ENCODE results near the gene NASP.
"Not testable (repeated sequence)": the region's sequence is repeated elsewhere in the genome, so short reads cannot be mapped to it uniquely, and the experiment has no call there.

NASP gene

GRCh38 chr1:45568421-45568820, 15.4 kb upstream of the NASP start:
- in situ Hi-C loops (cut with MboI; ENCODE audit: low sequenced_read_pairs): loop anchor here (5.0 to 25.0 kb wide), 2 partner anchors 61 to 556 kb away; partner anchors contain the start of genes HECTD3 and UROD

DNA sequence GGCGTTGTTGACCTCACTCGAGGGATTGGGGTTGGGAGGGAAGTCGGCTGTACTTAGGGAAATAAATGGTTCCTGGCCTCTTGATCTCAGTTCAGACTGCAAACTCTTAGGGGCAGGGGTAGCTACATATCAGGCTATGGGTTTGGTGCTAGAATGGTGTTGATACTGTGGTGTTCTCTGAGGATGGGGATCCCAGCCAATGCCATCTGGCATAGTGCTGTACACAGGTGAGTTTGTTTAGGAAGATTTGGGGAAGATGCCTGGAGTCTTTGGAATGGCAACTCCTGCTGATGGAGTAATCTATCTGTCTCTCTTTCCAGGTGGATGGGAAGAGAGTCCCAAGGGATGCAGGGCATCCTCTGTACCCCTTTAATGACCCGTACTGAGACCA, 14.3 kb upstream of the NASP start:
- in situ Hi-C loops (cut with MboI; ENCODE audit: low sequenced_read_pairs): loop anchor here (5.0 to 25.0 kb wide), 2 partner anchors 62 to 557 kb away; partner anchors contain the start of genes HECTD3 and UROD

GRCh38 chr1:45569962-45570581, 13.8 kb upstream of the NASP start:
- in situ Hi-C loops (cut with MboI; ENCODE audit: low sequenced_read_pairs): loop anchor here (5.0 to 25.0 kb wide), 2 partner anchors 63 to 558 kb away; partner anchors contain the start of genes HECTD3 and UROD

DNA sequence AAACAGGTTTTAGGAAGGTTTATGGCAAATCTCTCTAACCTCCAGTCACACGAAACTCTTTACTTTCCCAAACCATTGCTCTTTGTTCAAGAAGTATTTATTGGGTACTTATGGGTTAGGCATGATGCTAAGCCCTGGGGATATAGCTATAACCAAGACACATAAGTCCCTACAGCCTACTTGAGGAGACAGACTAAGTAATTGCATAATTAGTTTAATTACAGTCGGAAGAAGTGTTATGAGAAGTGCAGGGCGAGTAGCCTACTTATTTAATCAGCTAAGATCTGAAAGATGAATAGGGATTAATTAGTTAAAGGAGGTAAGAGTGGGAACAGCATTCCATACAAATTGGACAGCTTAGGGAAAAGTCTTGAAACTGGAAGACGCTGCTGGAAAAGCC, 13.2 kb upstream of the NASP start:
- in situ Hi-C loops (cut with MboI; ENCODE audit: low sequenced_read_pairs): loop anchor here (25.0 kb wide), 1 partner anchor 558 kb away; the partner anchor contains the start of genes HECTD3 and UROD

DNA sequence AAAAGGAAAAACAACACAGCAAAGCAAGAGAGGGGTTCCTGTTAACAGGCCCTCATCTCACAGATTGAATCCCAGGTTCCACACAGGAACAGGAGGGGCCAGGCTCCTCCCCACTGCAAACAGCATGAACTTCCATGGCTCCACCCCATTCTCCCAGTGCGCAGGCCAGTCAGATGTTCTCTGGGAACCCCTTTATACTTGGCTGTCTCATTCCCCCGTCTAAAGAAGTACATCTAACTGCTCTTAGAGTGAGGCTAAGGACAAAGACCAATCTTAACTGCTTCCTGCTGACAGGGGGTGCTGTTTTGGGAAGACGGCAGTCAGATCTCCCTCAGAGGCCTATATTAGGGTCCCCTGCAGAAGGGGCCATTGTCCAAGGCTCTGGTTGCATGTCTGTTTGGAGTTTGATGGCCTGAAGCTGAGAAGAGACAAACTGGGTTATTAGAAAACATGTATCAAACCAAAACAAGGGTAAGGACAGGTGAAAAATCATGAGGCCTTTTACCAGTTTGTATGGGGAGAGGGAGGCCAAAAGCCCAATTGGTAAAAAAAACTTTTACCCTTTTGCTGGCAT, 10.5 kb upstream of the NASP start:
- in situ Hi-C loops (cut with MboI; ENCODE audit: low sequenced_read_pairs): loop anchor here (25.0 kb wide), 1 partner anchor 561 kb away; the partner anchor contains the start of genes HECTD3 and UROD

- in situ Hi-C loops (cut with MboI; ENCODE audit: low sequenced_read_pairs): loop anchor here (25.0 kb wide), 1 partner anchor 562 kb away; the partner anchor contains the start of genes HECTD3 and UROD
Measured at GRCh38 chr1:45574105-45574626, 9.7 kb upstream of the NASP start.

DNA sequence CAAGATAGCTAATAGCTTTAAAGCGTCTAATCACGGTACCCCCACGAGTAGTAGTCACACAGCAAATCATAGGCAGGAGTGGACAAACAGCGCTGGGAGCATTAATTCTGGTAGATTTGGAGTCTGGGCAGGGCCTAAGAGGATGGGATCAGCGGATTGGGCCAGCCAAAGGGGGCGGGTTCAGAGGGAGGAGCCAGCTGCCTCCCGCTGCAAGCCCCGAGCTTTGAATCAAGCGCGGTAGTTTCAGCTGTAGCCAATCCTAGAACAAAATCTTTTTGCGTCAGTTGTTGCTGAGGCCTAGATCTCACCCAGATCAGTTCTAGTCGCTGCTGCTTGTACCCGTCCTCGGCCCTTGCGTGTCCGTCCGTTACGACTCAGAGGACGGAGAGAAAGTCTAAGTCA, 576 bp upstream of the NASP start:
- in situ Hi-C loops (cut with MboI; ENCODE audit: low sequenced_read_pairs): no loop called here

DNA sequence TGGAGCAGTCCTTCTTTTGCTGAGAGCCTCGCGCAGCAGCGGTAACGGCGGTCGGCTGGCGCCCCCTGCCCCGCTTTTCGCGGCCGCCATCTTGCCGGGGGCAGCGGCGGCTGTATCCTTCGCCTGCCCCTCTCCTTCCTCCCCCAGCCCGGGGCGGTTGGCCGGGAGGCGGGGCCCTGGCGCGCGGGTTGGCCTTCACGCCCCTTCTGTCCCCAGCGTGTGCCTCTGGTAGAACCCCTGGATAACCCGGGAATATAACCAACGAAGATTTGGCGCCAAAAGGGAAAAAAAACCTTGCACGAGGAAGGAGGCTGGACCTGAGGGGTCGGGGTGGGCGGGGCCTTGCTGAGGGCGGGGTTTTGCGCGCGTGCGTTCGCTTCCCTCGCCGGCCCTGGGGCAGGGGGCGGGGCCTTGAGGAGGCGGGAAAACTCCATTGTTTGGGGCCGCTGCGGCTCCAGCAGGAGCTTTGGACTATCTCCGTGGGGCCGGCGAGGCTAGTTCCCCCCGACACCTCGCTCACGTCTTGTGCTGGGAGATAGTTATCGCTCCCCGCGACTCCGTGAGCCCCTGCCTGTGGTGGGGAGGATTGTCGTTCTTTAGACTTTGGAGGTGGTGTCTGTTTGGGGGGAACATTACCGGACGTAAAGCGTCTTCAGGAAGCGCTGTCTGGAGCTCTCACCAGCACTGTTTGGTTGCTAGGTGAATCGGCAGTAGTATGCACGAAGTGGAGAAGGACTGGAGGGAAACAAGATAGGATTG, 689 bp downstream of the NASP start:
- in situ Hi-C loops (cut with MboI; ENCODE audit: low sequenced_read_pairs): no loop called here

DNA sequence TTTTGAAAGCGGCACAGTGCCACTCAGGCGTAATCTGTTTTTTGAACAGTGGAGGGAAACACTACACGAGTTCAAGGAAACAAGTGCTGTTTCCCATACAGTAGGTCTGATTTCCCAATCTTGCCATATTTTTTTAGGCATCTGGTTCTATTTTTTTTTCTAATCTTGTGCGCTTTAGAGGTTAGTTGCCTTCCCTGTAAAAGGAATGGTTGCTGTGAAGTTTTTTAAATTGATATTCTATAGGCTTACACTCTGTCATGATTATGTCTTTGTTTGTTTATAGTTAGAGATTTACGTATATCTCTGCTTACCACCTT, 1.2 kb downstream of the NASP start:
- in situ Hi-C loops (cut with MboI; ENCODE audit: low sequenced_read_pairs): no loop called here

DNA sequence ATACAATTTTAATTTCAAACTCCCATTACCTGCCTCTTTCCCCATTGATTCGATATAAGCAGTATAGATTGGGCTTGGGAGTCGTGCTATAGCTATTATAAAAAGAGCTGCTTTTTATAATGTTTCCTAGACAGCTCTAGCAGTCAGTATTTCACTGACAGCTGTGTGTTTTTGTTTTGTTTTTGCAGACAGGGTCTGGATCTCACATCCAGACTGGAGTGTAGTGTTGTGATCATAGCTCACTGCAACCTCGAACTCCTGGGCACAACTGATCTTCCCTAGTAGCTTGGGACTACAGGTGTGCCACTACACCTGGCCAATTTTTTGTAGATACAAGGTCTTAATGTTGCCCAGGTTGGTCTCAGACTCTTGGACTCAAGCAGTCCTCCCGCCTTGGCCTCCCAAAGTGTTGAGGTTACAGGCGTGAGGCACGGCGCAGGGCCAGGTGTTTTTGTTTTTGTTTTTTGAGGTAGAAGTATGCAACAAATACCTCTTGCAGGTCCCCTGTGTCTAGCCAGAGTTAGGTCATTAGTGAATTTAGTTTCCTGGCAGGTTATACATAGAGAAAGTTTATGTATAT, 1.7 kb downstream of the NASP start:
- in situ Hi-C loops (cut with MboI; ENCODE audit: low sequenced_read_pairs): no loop called here

GRCh38 chr1:45586769-45587168, 2.9 kb downstream of the NASP start:
- in situ Hi-C loops (cut with MboI; ENCODE audit: low sequenced_read_pairs): no loop called here

DNA sequence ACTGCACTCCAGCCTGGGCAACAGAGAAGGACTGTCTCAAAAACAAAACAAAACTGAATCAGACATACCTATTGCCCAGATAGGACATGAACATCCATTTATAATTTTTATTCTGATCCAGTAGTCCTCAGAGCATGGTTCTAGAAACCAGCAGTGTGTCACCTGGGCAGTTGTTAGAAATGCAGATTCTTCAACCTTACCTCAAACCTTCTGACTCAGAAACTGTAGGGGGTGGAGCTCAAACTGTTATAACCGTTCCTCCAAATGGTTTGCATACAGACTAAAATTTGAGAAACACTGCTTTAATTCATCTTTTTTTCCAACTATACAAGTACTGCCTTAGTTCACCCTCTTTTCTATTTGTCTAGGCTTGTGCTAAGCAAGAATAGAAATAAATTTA, 6.0 kb downstream of the NASP start:
- in situ Hi-C loops (cut with MboI; ENCODE audit: low sequenced_read_pairs): no loop called here

- in situ Hi-C loops (cut with MboI; ENCODE audit: low sequenced_read_pairs): no loop called here
Measured at GRCh38 chr1:45594412-45594811, 10.6 kb downstream of the NASP start.

DNA sequence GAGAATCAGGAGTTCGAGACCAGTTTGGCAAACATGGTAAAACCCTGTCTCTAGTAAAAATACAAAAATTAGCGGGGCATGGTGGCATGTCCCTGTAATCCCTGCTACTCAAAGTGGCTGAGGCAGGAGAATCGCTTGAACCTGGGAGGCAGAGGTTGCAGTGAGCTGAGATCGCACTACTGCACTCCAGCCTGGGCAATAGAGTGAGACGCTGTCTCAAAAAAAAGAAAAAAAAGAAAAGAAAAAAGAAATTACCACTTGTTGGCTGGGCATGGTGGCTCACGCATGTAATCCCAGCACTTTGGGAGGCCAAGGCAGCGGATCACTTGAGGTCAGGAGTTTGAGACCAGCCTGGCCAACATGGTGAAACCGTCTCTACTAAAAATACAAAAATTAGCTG, 12.9 kb downstream of the NASP start:
- in situ Hi-C loops (cut with MboI; ENCODE audit: low sequenced_read_pairs): not testable (repeated sequence)

GRCh38 chr1:45604239-45604638, 20.4 kb downstream of the NASP start:
- in situ Hi-C loops (cut with MboI; ENCODE audit: low sequenced_read_pairs): no loop called here

DNA sequence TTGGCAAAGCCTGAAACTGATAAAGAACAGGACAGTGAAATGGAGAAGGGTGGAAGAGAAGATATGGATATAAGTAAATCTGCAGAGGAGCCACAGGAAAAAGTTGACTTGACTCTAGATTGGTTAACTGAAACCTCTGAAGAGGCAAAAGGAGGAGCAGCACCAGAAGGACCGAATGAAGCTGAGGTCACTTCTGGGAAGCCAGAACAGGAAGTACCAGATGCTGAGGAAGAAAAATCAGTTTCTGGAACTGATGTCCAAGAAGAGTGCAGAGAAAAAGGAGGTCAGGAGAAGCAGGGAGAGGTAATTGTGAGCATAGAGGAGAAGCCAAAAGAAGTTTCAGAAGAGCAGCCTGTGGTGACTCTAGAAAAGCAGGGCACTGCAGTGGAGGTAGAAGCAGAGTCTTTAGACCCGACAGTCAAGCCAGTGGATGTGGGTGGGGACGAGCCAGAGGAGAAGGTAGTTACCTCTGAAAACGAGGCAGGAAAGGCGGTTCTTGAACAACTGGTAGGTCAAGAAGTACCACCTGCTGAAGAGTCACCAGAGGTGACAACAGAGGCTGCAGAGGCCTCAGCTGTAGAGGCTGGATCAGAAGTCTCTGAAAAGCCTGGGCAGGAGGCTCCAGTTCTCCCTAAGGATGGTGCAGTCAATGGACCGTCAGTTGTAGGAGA, 23.7 kb downstream of the NASP start:
- in situ Hi-C loops (cut with MboI; ENCODE audit: low sequenced_read_pairs): no loop called here

DNA sequence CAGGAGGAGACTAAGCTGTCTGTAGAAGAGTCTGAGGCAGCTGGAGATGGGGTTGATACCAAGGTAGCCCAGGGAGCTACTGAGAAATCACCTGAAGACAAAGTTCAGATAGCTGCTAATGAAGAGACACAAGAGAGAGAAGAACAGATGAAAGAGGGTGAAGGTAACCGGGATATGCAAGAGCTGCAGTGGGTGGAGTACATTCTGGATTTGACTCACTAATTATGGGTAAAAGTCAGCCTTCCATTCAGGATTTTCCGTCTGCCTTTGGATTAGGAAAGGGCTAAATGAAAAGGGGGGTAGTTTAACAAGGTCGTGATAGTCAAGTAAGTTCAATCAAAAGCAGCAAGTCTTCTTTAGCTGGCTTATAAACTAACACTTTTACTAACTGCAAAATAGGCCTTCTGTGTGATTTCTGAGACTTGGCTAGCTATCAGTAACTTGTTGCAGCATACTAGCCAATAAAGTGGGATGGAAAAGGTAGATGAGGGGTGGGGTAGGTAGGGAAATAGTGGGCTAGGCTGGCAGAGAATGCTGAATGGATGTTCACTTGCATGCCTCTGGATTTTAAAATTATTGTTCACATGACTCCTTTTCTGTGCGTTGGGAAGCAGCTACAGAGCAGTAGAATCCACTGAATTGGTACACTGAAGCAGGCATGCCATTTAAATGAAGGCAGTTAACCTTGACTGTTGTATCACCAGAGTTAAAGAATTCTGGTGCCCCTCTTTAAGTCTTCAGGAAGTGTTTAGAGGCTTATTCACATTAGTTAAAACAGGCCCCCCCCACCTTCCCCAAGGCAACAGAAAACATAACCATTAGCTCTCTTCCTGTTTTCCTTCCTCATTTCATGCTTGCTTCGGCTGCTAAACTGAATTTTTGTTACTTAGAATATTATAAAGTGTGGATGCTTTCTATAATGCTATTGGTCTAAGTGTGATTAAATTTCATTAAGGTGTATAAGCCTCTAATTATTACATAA, 24.6 kb downstream of the NASP start:
- in situ Hi-C loops (cut with MboI; ENCODE audit: low sequenced_read_pairs): no loop called here

- in situ Hi-C loops (cut with MboI; ENCODE audit: low sequenced_read_pairs): no loop called here
Measured at GRCh38 chr1:45610589-45611226, 26.9 kb downstream of the NASP start.

GRCh38 chr1:45612941-45613579, 29.2 kb downstream of the NASP start:
- in situ Hi-C loops (cut with MboI; ENCODE audit: low sequenced_read_pairs): no loop called here

Data from HL-60/S4 treated with retinoic acid at 250 ng/mL for 4 days and 3 days (cell line).